Neural cell (in vitro differentiated cells): ENCODE measurements around the gene SUN1. TPM values are rescaled to one million over a fixed set of nuclear protein-coding genes. Genes with fewer than 3 reads are reported as not detected.

Experiments
- H2AFZ ChIP-seq: fragments of 200-600, 300-800 bp; sonication (generic), shearing (Covaris generic); 2 replicates; pipeline ENCODE4 v1.6.0; 2014; ENCODE audit warnings: low read depth, mild to moderate bottlenecking, antibody characterized with exemption, low read length, moderate library complexity
- H3F3A ChIP-seq: fragments of 200-600 bp; shearing (Covaris generic); 2 replicates; pipeline ENCODE4 v1.6.1; 2016; ENCODE audit warnings: mild to moderate bottlenecking, moderate library complexity, mixed read lengths, antibody characterized with exemption, low read length; ENCODE audit not compliant: insufficient read depth, poor library complexity, severe bottlenecking
- H3K27ac ChIP-seq: fragments of 200-600, 300-800 bp; sonication (generic), shearing (Covaris generic); 2 replicates; pipeline ENCODE4 v1.5.1; 2014; ENCODE audit warnings: mild to moderate bottlenecking, low read length, moderate library complexity
- H3K27me3 ChIP-seq: fragments of 300-800, 200-600 bp; sonication (generic), shearing (Covaris generic); 2 replicates; pipeline ENCODE4 v1.6.0; 2014; ENCODE audit warnings: mild to moderate bottlenecking, low read depth, low read length, moderate library complexity; ENCODE audit not compliant: insufficient read depth
- H3K36me3 ChIP-seq: fragments of 300-800, 200-600 bp; sonication (generic), shearing (Covaris generic); 2 replicates; pipeline ENCODE4 v1.5.1; 2014; ENCODE audit warnings: mild to moderate bottlenecking, antibody characterized with exemption, low read length, moderate library complexity; ENCODE audit not compliant: insufficient read depth
- H3K4me2 ChIP-seq: fragments of 300-800, 200-600 bp; sonication (generic), shearing (Covaris generic); 2 replicates; pipeline ENCODE4 v1.6.0; 2014; ENCODE audit warnings: mild to moderate bottlenecking, low read length
- H3K4me3 ChIP-seq: fragments of 300-800, 200-600 bp; sonication (generic), shearing (Covaris generic); 2 replicates; pipeline ENCODE4 v1.5.1; 2014; ENCODE audit warnings: mild to moderate bottlenecking, low read length, moderate library complexity
- H3K79me2 ChIP-seq: fragments of 200-600 bp; shearing (Covaris generic); replicated peaks from 2 replicates; pipeline ENCODE4 v1.6.0; 2014; ENCODE audit warnings: mild to moderate bottlenecking, low read length, moderate library complexity; ENCODE audit not compliant: insufficient read depth
- H3K9ac ChIP-seq: fragments of 300-800, 200-600 bp; sonication (generic), shearing (Covaris generic); 2 replicates; pipeline ENCODE4 v1.6.1; 2016; ENCODE audit warnings: mild to moderate bottlenecking, low read length, mixed read lengths
- H3K9me2 ChIP-seq: fragments of 200-600 bp; shearing (Covaris generic); 2 replicates; pipeline ENCODE4 v1.6.1; 2016; ENCODE audit warnings: mild to moderate bottlenecking, low read length, mixed read lengths; ENCODE audit not compliant: insufficient read depth
- H3K9me3 ChIP-seq: fragments of 200-600, 300-800 bp; sonication (generic), shearing (Covaris generic); 2 replicates; pipeline ENCODE4 v1.6.1; 2016; ENCODE audit warnings: mild to moderate bottlenecking, mixed run types, low read length, moderate library complexity, mixed read lengths
- H4K20me1 ChIP-seq: fragments of 200-600 bp; shearing (Covaris generic); 2 replicates; pipeline ENCODE4 v1.6.1; 2016; ENCODE audit warnings: mild to moderate bottlenecking, mixed run types; ENCODE audit not compliant: insufficient read depth
- CTCF ChIP-seq: fragments of 450-650 bp; IDR thresholded peaks from 2 replicates; pipeline ENCODE4 v1.5.1; 2014; ENCODE audit warnings: antibody characterized with exemption, mild to moderate bottlenecking, moderate library complexity; ENCODE audit not compliant: poor library complexity, severe bottlenecking
- EP300 ChIP-seq: fragments of 450-650 bp; conservative IDR thresholded peaks from 2 replicates; pipeline ENCODE4 v1.6.1; 2014; ENCODE audit warnings: antibody characterized with exemption, mild to moderate bottlenecking, moderate library complexity; ENCODE audit not compliant: poor library complexity, severe bottlenecking
- EZH2 ChIP-seq: fragments of 200-600, 300-800 bp; shearing (Covaris generic), sonication (generic); IDR thresholded peaks from 2 replicates; pipeline ENCODE4 v1.6.1; 2014; ENCODE audit warnings: antibody characterized with exemption, low read length, borderline replicate concordance, mild to moderate bottlenecking; ENCODE audit not compliant: insufficient read depth, poor library complexity, severe bottlenecking
- MXI1 ChIP-seq: fragments of 450-650 bp; conservative IDR thresholded peaks from 2 replicates; pipeline ENCODE4 v1.6.1; 2014; ENCODE audit warnings: antibody characterized with exemption, mild to moderate bottlenecking; ENCODE audit not compliant: poor library complexity, severe bottlenecking
- POLR2AphosphoS5 ChIP-seq: IDR thresholded peaks from 2 replicates; pipeline ENCODE4 v1.6.1; 2012
- RAD21 ChIP-seq: fragments of 450-650 bp; conservative IDR thresholded peaks from 2 replicates; pipeline ENCODE4 v1.6.1; 2014; ENCODE audit warnings: antibody characterized with exemption, mild to moderate bottlenecking, moderate library complexity
- REST ChIP-seq: IDR thresholded peaks from 2 replicates; pipeline ENCODE4 v1.6.1; 2012; ENCODE audit warnings: borderline replicate concordance
- SMC3 ChIP-seq: fragments of 450-650 bp; conservative IDR thresholded peaks from 2 replicates; pipeline ENCODE4 v1.6.1; 2014; ENCODE audit warnings: antibody characterized with exemption, mild to moderate bottlenecking, moderate library complexity; ENCODE audit not compliant: poor library complexity
- TAF1 ChIP-seq: IDR thresholded peaks from 2 replicates; pipeline ENCODE4 v1.6.1; 2012; ENCODE audit warnings: low read depth
- polyA plus RNA-seq: library from polyadenylated mRNA; depleted of rRNA; stranded (reverse); fragments of >200 nt; gene quantifications from 2 replicates; pipeline ENCODE4 v1.2.3, GENCODE V29; 2014

The SUN1 gene
- polyA plus RNA-seq, 1 donor from 2014 or later = 309 TPM

GRCh38 chr7:874031-874749 is 41.9 kb downstream of the SUN1 start:
- H3K36me3 ChIP-seq = peaks cover 5% of the 10 kb centered on the region
- H3K27me3 ChIP-seq = no peaks in the 10 kb centered on the region
- H4K20me1 ChIP-seq = no peaks in the 10 kb centered on the region
- H3K79me2 ChIP-seq = peaks cover 15% of the 10 kb centered on the region
- H3K9me3 ChIP-seq = no peaks in the 10 kb centered on the region
- no peak overlapping the region for H3K4me3 ChIP-seq
- no peak overlapping the region for H2AFZ ChIP-seq
- H3K4me2 ChIP-seq = no peak overlapping the region
- H3K27ac ChIP-seq = no peak overlapping the region
- H3K9me2 ChIP-seq = no peaks in the 10 kb centered on the region
- TF ChIP-seq MXI1 (no peak), SMC3 (no peak), EP300 (no peak), EZH2 (no peak), RAD21 (no peak), CTCF (no peak), TAF1 (no peak), REST (no peak), POLR2AphosphoS5 (no peak)
- H3F3A ChIP-seq = no peaks in the 10 kb centered on the region
- H3K9ac ChIP-seq = no peak overlapping the region

- H3F3A ChIP-seq = no peaks in the 10 kb centered on the region
- no peak overlapping the region for H3K4me2 ChIP-seq
- H3K36me3 ChIP-seq = peaks cover 5% of the 10 kb centered on the region
- no peaks in the 10 kb centered on the region for H3K9me2 ChIP-seq
- TF ChIP-seq EZH2 (no peak), MXI1 (no peak)
- H3K9me3 ChIP-seq = no peaks in the 10 kb centered on the region
- peaks cover 23% of the 10 kb centered on the region for H3K79me2 ChIP-seq
- no peak overlapping the region for H3K27ac ChIP-seq
- no peak overlapping the region for H2AFZ ChIP-seq
- H4K20me1 ChIP-seq = no peaks in the 10 kb centered on the region
- no peaks in the 10 kb centered on the region for H3K27me3 ChIP-seq
- no peak overlapping the region for H3K9ac ChIP-seq
- no peak overlapping the region for H3K4me3 ChIP-seq
Measured at GRCh38 chr7:875051-875450, 42.8 kb downstream of the SUN1 start.
